HepG2 (cell line): ENCODE results near the gene APOC4. TPM values are rescaled to one million over a fixed set of nuclear protein-coding genes. Genes with fewer than 3 reads are reported as not detected.

Source experiments
- BCL6 ChIP-seq: IDR thresholded peaks from 2 replicates; pipeline ENCODE4 v1.6.1; 2016; ENCODE audit warnings: missing genetic modification reagents, missing compliant biosample characterization
- DNMT3B ChIP-seq: conservative IDR thresholded peaks from 2 replicates; pipeline ENCODE4 v1.6.1; 2016; ENCODE audit warnings: missing biosample characterization, control low read depth
- HOXA9 ChIP-seq: sonication (generic); formaldehyde crosslinking; IDR thresholded peaks from 2 replicates; pipeline ENCODE4 v1.8.1; 2022; ENCODE audit warnings: missing genetic modification reagents, mild to moderate bottlenecking, moderate library complexity, borderline replicate concordance
- KDM5B ChIP-seq: sonication (generic); formaldehyde crosslinking; IDR thresholded peaks from 2 replicates; pipeline ENCODE4 v1.4.0; 2020; ENCODE audit warnings: missing genetic modification reagents, mild to moderate bottlenecking, borderline replicate concordance
- KLF12 ChIP-seq: sonication (generic); formaldehyde crosslinking; IDR thresholded peaks from 2 replicates; pipeline ENCODE4 v1.4.0; 2020; ENCODE audit warnings: missing genetic modification reagents, borderline replicate concordance
- MIER2 ChIP-seq: IDR thresholded peaks from 2 replicates; pipeline ENCODE4 v1.6.1; 2016; ENCODE audit warnings: missing biosample characterization, missing genetic modification reagents
- NFKBIZ ChIP-seq: IDR thresholded peaks from 2 replicates; pipeline ENCODE4 v1.6.1; 2018; ENCODE audit warnings: missing genetic modification reagents, missing compliant biosample characterization
- NFYB ChIP-seq: sonication (generic); formaldehyde crosslinking; IDR thresholded peaks from 2 replicates; pipeline ENCODE4 v1.4.0; 2020; ENCODE audit warnings: missing genetic modification reagents
- NR2F6 ChIP-seq, 2 experiments: IDR thresholded peaks; 2 replicates each; pipeline ENCODE4 v1.6.1; 2016; ENCODE audit warnings: antibody characterized with exemption in 1 of 2, mild to moderate bottlenecking in 1 of 2
- PHF21A ChIP-seq: sonication (generic); formaldehyde crosslinking; IDR thresholded peaks from 2 replicates; pipeline ENCODE4 v1.5.0; 2020; ENCODE audit warnings: mild to moderate bottlenecking, missing genetic modification reagents
- PHF8 ChIP-seq: sonication (generic); formaldehyde crosslinking; IDR thresholded peaks from 2 replicates; pipeline ENCODE4 v1.5.0; 2020; ENCODE audit warnings: missing genetic modification reagents
- RBFOX2 ChIP-seq: fragments of 200-400 bp; formaldehyde crosslinking; IDR thresholded peaks from 2 replicates; pipeline ENCODE4 v1.6.1; 2017; ENCODE audit warnings: low read depth, mild to moderate bottlenecking, low read length
- TOPORS ChIP-seq: sonication (generic); formaldehyde crosslinking; IDR thresholded peaks from 2 replicates; pipeline ENCODE4 v1.8.0; 2023; ENCODE audit warnings: mild to moderate bottlenecking, missing genetic modification reagents
- ZNF10 ChIP-seq: sonication (generic); formaldehyde crosslinking; IDR thresholded peaks from 2 replicates; pipeline ENCODE4 v1.4.0; 2020; ENCODE audit warnings: mild to moderate bottlenecking, low read depth, missing genetic modification reagents, borderline replicate concordance
- ZNF136 ChIP-seq: sonication (generic); formaldehyde crosslinking; IDR thresholded peaks from 2 replicates; pipeline ENCODE4 v1.8.1; 2022; ENCODE audit warnings: low read depth, mild to moderate bottlenecking, moderate library complexity, missing genetic modification reagents
- ZNF264 ChIP-seq: sonication (generic); formaldehyde crosslinking; IDR thresholded peaks from 2 replicates; pipeline ENCODE4 v1.4.0; 2020; ENCODE audit warnings: missing genetic modification reagents
- ZNF407 ChIP-seq: sonication (generic); formaldehyde crosslinking; IDR thresholded peaks from one replicate; pipeline ENCODE4 v1.5.1; 2020; ENCODE audit warnings: mild to moderate bottlenecking, missing genetic modification reagents; ENCODE audit errors: not compliant biosample characterization
- ZNF567 ChIP-seq: sonication (generic); formaldehyde crosslinking; IDR thresholded peaks from 2 replicates; pipeline ENCODE4 v1.8.1; 2023; ENCODE audit warnings: mild to moderate bottlenecking, missing genetic modification reagents, borderline replicate concordance
- ZNF670 ChIP-seq: sonication (generic); formaldehyde crosslinking; IDR thresholded peaks from 2 replicates; pipeline ENCODE4 v1.8.0; 2022; ENCODE audit warnings: mild to moderate bottlenecking, missing genetic modification reagents, borderline replicate concordance
- polyA plus RNA-seq, 8 experiments: library from polyadenylated mRNA; depleted of rRNA in 3 of 8; stranded (reverse) in 7 of 8; unstranded in 1 of 8; fragments of >200 nt; fragmentation: Illumina TruSeq in 4 of 8; extraction: Trizol in 4 of 8; gene quantifications; 2 replicates each; pipeline versions ENCODE4 v1.2.1 to v1.2.3, GENCODE V29; 2011 to 2016; ENCODE audit warnings: low read depth in 4 of 8, missing spikeins in 1 of 8, mixed read lengths in 1 of 8; ENCODE audit not compliant: insufficient read depth in 1 of 8
- total RNA-seq, 5 experiments: library from RNA; depleted of rRNA; stranded (reverse); fragments of >200 nt; fragmentation: Illumina TruSeq; extraction: Trizol; gene quantifications; 2 replicates each; pipeline ENCODE4 v1.2.3, GENCODE V29; 2016; ENCODE audit warnings: low read depth in 1 of 5

The APOC4 gene
- total and polyA plus RNA-seq, 2 of the 13 experiments (the other 11 are each of a cell fraction or from before 2014, with no cell fraction given): 0.46 TPM; not detected in 1

- TF ChIP-seq DNMT3B (CRISPR knock-in tag): no peak
- TF ChIP-seq BCL6 (CRISPR knock-in tag): no peak
- peak; percentile 28; the same call in 1 of the 2 replicates for TF ChIP-seq PHF21A
- no peak for TF ChIP-seq ZNF136 (CRISPR knock-in tag)
- TF ChIP-seq ZNF407 (CRISPR knock-in tag): peak; percentile 25
- 0 out of 2 replicates have a peak, but pooled peaks have one; percentile 37 for TF ChIP-seq TOPORS (CRISPR knock-in tag)
- peak; percentile 33; the same call in 1 of the 2 replicates for TF ChIP-seq NFYB (CRISPR knock-in tag)
- TF ChIP-seq MIER2 (CRISPR knock-in tag): no peak
- TF ChIP-seq ZNF264 (CRISPR knock-in tag): 0 out of 2 replicates have a peak, but pooled peaks have one; percentile 20
- no peak for TF ChIP-seq ZNF567 (CRISPR knock-in tag)
- TF ChIP-seq KDM5B (CRISPR knock-in tag): peak; percentile 66; the same call in 1 of the 2 replicates
- peak; percentile 51 for TF ChIP-seq PHF8
- 0 out of 2 replicates have a peak, but pooled peaks have one; percentile 38 for TF ChIP-seq NFKBIZ (CRISPR knock-in tag)
- TF ChIP-seq ZNF10 (CRISPR knock-in tag): no peak
- TF ChIP-seq KLF12 (CRISPR knock-in tag): no peak
- TF ChIP-seq HOXA9 (CRISPR knock-in tag): no peak
- peak; percentile 80 for TF ChIP-seq RBFOX2
- TF ChIP-seq NR2F6 (IDR thresholded peaks at IDR 0.05): no peak; the same call in 1 of the 2 replicates
- peak; percentile 42; the same call in 1 of the 2 replicates for TF ChIP-seq NR2F6 (CRISPR knock-in tag; IDR thresholded peaks at IDR 0.05)
- TF ChIP-seq ZNF670 (CRISPR knock-in tag): no peak
Measured at GRCh38 chr19:44905437-44906160, 36.4 kb upstream of the APOC4 start, which contains the start of gene APOE (continued).
